PC-3 (cell line): ENCODE results near the gene ILF2. TPM values are rescaled to one million over a fixed set of nuclear protein-coding genes. Genes with fewer than 3 reads are reported as not detected.

Experiments used
- ATAC-seq: fragments of 200-7000 bp; cut with Tn5 transposase; 2 replicates; pipeline ENCODE4 v1.9.1; 2020; ENCODE audit warnings: mild to moderate bottlenecking, moderate library complexity
- BruUV-seq: library from RNA; stranded (reverse); fragments of 400-500 nt; replicated peaks from 2 replicates; lab custom pipeline; 2021; lab: Mats Ljungman, UMichigan
- CTCF ChIA-PET: fragments of 300-600 bp; sonication (Branson Sonifier 250); formaldehyde crosslinking; loops from one replicate; lab custom pipeline; 2022; ENCODE audit warnings: antibody characterized with exemption; lab: Charles Lee
- POLR2A ChIA-PET: fragments of 300-600 bp; sonication (Branson Sonifier 250); formaldehyde crosslinking; loops from one replicate; lab custom pipeline; 2022; ENCODE audit warnings: antibody characterized with exemption; ENCODE audit not compliant: unreplicated experiment; lab: Charles Lee
- DNase-seq: peaks from one replicate; pipeline ENCODE4 v3.0.0-alpha.2; 2015
- H2AFZ ChIP-seq: fragments of 300-600 bp; sonication (generic); 2 replicates; pipeline ENCODE4 v1.6.0; 2016; ENCODE audit warnings: antibody characterized with exemption, low read length
- H3F3A ChIP-seq: fragments of 300-600 bp; sonication (generic); one replicate; pipeline ENCODE4 v1.6.0; 2017; ENCODE audit warnings: antibody characterized with exemption, low read length, control low read depth, mild to moderate bottlenecking; ENCODE audit not compliant: unreplicated experiment
- H3K27ac ChIP-seq: fragments of 300-600 bp; sonication (generic); 2 replicates; pipeline ENCODE4 v1.5.1; 2016; ENCODE audit warnings: mild to moderate bottlenecking, low read length
- H3K27me3 ChIP-seq: fragments of 300-600 bp; sonication (generic); 2 replicates; pipeline ENCODE4 v1.6.1; 2016; ENCODE audit warnings: low read length, mixed read lengths
- H3K36me3 ChIP-seq: fragments of 300-600 bp; sonication (generic); 2 replicates; pipeline ENCODE4 v1.6.1; 2016; ENCODE audit warnings: low read depth, mixed run types, low read length, mixed read lengths
- H3K4me1 ChIP-seq: fragments of 300-600 bp; sonication (generic); 2 replicates; pipeline ENCODE4 v1.5.1; 2016; ENCODE audit warnings: low read length; ENCODE audit not compliant: insufficient read depth
- H3K4me2 ChIP-seq: fragments of 300-600 bp; sonication (generic); 2 replicates; pipeline ENCODE4 v1.6.0; 2016; ENCODE audit warnings: low read length
- H3K4me3 ChIP-seq: fragments of 300-600 bp; sonication (generic); 2 replicates; pipeline ENCODE4 v1.5.1; 2016; ENCODE audit warnings: mild to moderate bottlenecking, low read length, mixed read lengths
- H3K79me2 ChIP-seq: fragments of 300-600 bp; sonication (generic); 2 replicates; pipeline ENCODE4 v1.6.1; 2017; ENCODE audit warnings: low read length, mixed read lengths
- H3K9ac ChIP-seq: fragments of 300-600 bp; sonication (generic); 2 replicates; pipeline ENCODE4 v1.6.0; 2016; ENCODE audit warnings: mild to moderate bottlenecking, low read length
- H3K9me2 ChIP-seq: fragments of 300-600 bp; sonication (generic); replicated peaks from 2 replicates; pipeline ENCODE4 v1.6.1; 2016; ENCODE audit warnings: mixed run types, low read length, mixed read lengths
- H3K9me3 ChIP-seq: fragments of 300-600 bp; sonication (generic); 2 replicates; pipeline ENCODE4 v1.6.1; 2016; ENCODE audit warnings: low read length, mixed read lengths
- H4K20me1 ChIP-seq: fragments of 300-600 bp; sonication (generic); 2 replicates; pipeline ENCODE4 v1.6.1; 2016; ENCODE audit warnings: low read length, mixed read lengths
- CTCF ChIP-seq: fragments of 300-600 bp; sonication (generic); conservative IDR thresholded peaks from 2 replicates; pipeline ENCODE4 v1.5.1; 2017; ENCODE audit warnings: antibody characterized with exemption, low read depth, mild to moderate bottlenecking, low read length
- EZH2 ChIP-seq: fragments of 300-600 bp; sonication (generic); IDR thresholded peaks from one replicate; pipeline ENCODE4 v1.6.1; 2017; ENCODE audit warnings: antibody characterized with exemption, mild to moderate bottlenecking, low read length; ENCODE audit not compliant: unreplicated experiment
- EZH2phosphoT487 ChIP-seq: fragments of 300-600 bp; sonication (generic); IDR thresholded peaks from 2 replicates; pipeline ENCODE4 v1.6.1; 2018; ENCODE audit warnings: mild to moderate bottlenecking, antibody characterized with exemption, low read length, borderline replicate concordance
- intact Hi-C: fragments of 100-400 bp; cut with micrococcal nuclease; formaldehyde crosslinking; loops from 2 replicates; pipeline ENCODE4 v1.9.0; 2023
- total RNA-seq: library from RNA; depleted of rRNA; stranded (reverse); fragments of >200 nt; gene quantifications from 2 replicates; pipeline ENCODE4 v1.2.3, GENCODE V29; 2014

The ILF2 gene
- total RNA-seq, 1 experiment from 2014 or later = 439 TPM

- Histone ChIP-seq H3K4me1 (peaks cover 13% of the 10 kb centered on the region), H3K27ac (no peak overlapping the region), H3K27me3 (no peaks in the 10 kb centered on the region), H3F3A (no peaks in the 10 kb centered on the region), H2AFZ (no peak overlapping the region), H3K9me3 (no peaks in the 10 kb centered on the region), H3K9me2 (no peaks in the 10 kb centered on the region), H4K20me1 (no peaks in the 10 kb centered on the region), H3K36me3 (no peaks in the 10 kb centered on the region), H3K4me3 (no peak overlapping the region), H3K9ac (no peak overlapping the region), H3K79me2 (no peaks in the 10 kb centered on the region), H3K4me2 (no peak overlapping the region)
- no peak for TF ChIP-seq EZH2
- no peak for TF ChIP-seq CTCF
- no peak for TF ChIP-seq EZH2phosphoT487
- ChIA-PET POLR2A (no interaction called here), CTCF (interaction anchor here (0.6 kb wide), 1 partner anchor 181 kb away, joined by 5 read pairs; no protein-coding TSS in a partner anchor)
- BruUV-seq = no TSS peak
- DNase-seq (no peak), ATAC-seq (0 out of 2 replicates have a peak, but pooled peaks have one; percentile 9)
- intact Hi-C loops = no loop called here
Measured at GRCh38 chr1:153698923-153699714, 28.3 kb upstream of the ILF2 start.

- TF ChIP-seq EZH2phosphoT487 = no peak
- no peak for TF ChIP-seq CTCF
- no peak for TF ChIP-seq EZH2
- H3K27ac ChIP-seq = no peak overlapping the region
- H4K20me1 ChIP-seq = no peaks in the 10 kb centered on the region
- H3K4me2 ChIP-seq = no peak overlapping the region
- no peaks in the 10 kb centered on the region for H3F3A ChIP-seq
- intact Hi-C loops = no loop called here
- DNase-seq = no peak
- no peaks in the 10 kb centered on the region for H3K9me2 ChIP-seq
- no peaks in the 10 kb centered on the region for H3K27me3 ChIP-seq
- no peak overlapping the region for H3K4me3 ChIP-seq
- no peak for ATAC-seq
- peak overlapping the region; percentile 69; the same call in 1 of the 2 replicates for H2AFZ ChIP-seq
- no TSS peak for BruUV-seq
- H3K4me1 ChIP-seq = peaks cover 13% of the 10 kb centered on the region
- ChIA-PET POLR2A (no interaction called here), CTCF (interaction anchor here (0.6 kb wide), 1 partner anchor 180 kb away, joined by 5 read pairs; no protein-coding TSS in a partner anchor)
- no peak overlapping the region for H3K9ac ChIP-seq
- H3K9me3 ChIP-seq = no peaks in the 10 kb centered on the region
- H3K79me2 ChIP-seq = no peaks in the 10 kb centered on the region
- no peaks in the 10 kb centered on the region for H3K36me3 ChIP-seq
Measured at GRCh38 chr1:153698020-153698922, 27.5 kb upstream of the ILF2 start.
